Measurements from ENCODE around the gene RNF166. TPM values are rescaled to one million over a fixed set of nuclear protein-coding genes. Genes with fewer than 3 reads are reported as not detected.

RNF166 gene
- total RNA-seq, 1 donor from 2014 or later: 19.4 TPM

GRCh38 chr16:88653596-88654362 lies 52.4 kb downstream of the RNF166 start:
- H3K27ac Mint-ChIP-seq: no peak overlapping the region
- no peak for DNase-seq (ENCODE audit: low spot score, unreplicated experiment)
- no peak overlapping the region for H3K4me3 Mint-ChIP-seq (ENCODE audit: low read depth)

DNA sequence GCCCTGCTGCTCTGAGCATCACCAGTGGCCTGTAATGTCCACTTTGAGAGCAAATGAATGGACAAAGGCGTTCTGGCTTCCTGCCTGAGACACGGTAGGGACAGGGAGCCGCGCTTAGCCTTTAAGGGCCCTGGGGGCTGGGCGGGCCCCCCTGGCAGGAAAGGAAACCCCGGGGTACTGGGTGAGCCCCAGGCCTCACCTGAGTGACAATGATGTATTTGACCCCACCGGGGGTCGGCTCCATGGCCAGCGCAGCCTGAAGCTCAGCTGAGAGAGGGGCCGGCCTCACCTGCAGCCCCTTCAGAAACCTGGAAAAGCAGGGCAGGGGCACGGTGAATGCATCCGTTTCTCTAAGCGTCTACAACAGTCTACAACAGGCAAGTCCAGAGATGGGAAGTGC lies 53.1 kb downstream of the RNF166 start:
- H3K9me3 Mint-ChIP-seq (ENCODE audit: low read depth): no peaks in the 10 kb centered on the region
- no peak overlapping the region for H3K27ac Mint-ChIP-seq
- peaks cover 7% of the 10 kb centered on the region for H3K36me3 Mint-ChIP-seq (ENCODE audit: insufficient read depth)
- no peaks in the 10 kb centered on the region for H3K27me3 Mint-ChIP-seq
- TF ChIP-seq CTCF (IDR thresholded peaks at IDR 0.05; ENCODE audit: unreplicated experiment): no peak
- peaks cover 4% of the 10 kb centered on the region for H3K4me1 Mint-ChIP-seq (ENCODE audit: low read depth)
- DNase-seq (ENCODE audit: low spot score, unreplicated experiment): no peak
- H3K4me3 Mint-ChIP-seq (ENCODE audit: low read depth): no peak overlapping the region

More at GRCh38 chr16:88653596-88654362, 52.4 kb downstream of the RNF166 start:
- Mint-ChIP-seq H3K27me3 (no peaks in the 10 kb centered on the region), H3K36me3 (ENCODE audit: insufficient read depth) (peaks cover 8% of the 10 kb centered on the region), H3K9me3 (ENCODE audit: low read depth) (no peaks in the 10 kb centered on the region), H3K4me1 (ENCODE audit: low read depth) (peaks cover 4% of the 10 kb centered on the region)
- no peak for TF ChIP-seq CTCF (IDR thresholded peaks at IDR 0.05; ENCODE audit: unreplicated experiment)

DNA sequence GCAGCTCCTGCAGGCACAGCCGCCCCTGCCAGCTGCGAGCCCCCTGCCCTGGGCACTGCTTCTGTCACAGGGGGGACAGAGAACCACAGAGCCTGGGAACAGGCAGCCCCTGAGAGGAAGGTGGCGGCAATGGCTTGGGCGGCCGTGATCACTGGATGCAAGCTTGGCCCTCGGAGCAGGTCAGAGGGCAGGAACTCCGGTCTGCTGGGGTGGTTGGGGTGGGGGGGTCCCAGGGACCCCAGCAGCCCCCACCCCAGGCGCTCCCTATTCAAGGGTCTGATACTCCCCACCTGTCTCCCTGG lies 53.5 kb downstream of the RNF166 start:
- no peak for DNase-seq (ENCODE audit: low spot score, unreplicated experiment)
- Mint-ChIP-seq H3K27me3 (no peaks in the 10 kb centered on the region), H3K36me3 (ENCODE audit: insufficient read depth) (peaks cover 7% of the 10 kb centered on the region), H3K4me1 (ENCODE audit: low read depth) (peaks cover 4% of the 10 kb centered on the region), H3K27ac (no peak overlapping the region), H3K9me3 (ENCODE audit: low read depth) (no peaks in the 10 kb centered on the region), H3K4me3 (ENCODE audit: low read depth) (no peak overlapping the region)
- TF ChIP-seq CTCF (IDR thresholded peaks at IDR 0.05; ENCODE audit: unreplicated experiment): no peak

- Mint-ChIP-seq H3K27me3 (no peaks in the 10 kb centered on the region), H3K4me3 (ENCODE audit: low read depth) (no peak overlapping the region), H3K4me1 (ENCODE audit: low read depth) (peaks cover 4% of the 10 kb centered on the region), H3K9me3 (ENCODE audit: low read depth) (no peaks in the 10 kb centered on the region), H3K27ac (no peak overlapping the region), H3K36me3 (ENCODE audit: insufficient read depth) (peaks cover 7% of the 10 kb centered on the region)
- no peak for DNase-seq (ENCODE audit: low spot score, unreplicated experiment)
- no peak for TF ChIP-seq CTCF (IDR thresholded peaks at IDR 0.05; ENCODE audit: unreplicated experiment)
These were observed 54.0 kb downstream of the RNF166 start for GRCh38 chr16:88651989-88652761.

- Mint-ChIP-seq H3K27ac (no peak overlapping the region), H3K27me3 (no peaks in the 10 kb centered on the region), H3K4me3 (ENCODE audit: low read depth) (peak overlapping the region; percentile 81), H3K4me1 (ENCODE audit: low read depth) (peaks cover 4% of the 10 kb centered on the region), H3K9me3 (ENCODE audit: low read depth) (no peaks in the 10 kb centered on the region), H3K36me3 (ENCODE audit: insufficient read depth) (peaks cover 7% of the 10 kb centered on the region)
- no peak for DNase-seq (ENCODE audit: low spot score, unreplicated experiment)
- no peak for TF ChIP-seq CTCF (IDR thresholded peaks at IDR 0.05; ENCODE audit: unreplicated experiment)
These were observed 54.8 kb downstream of the RNF166 start for GRCh38 chr16:88651276-88651988.
